Parathyroid adenoma (tissue), 2 donors: Measurements from ENCODE around the gene ANAPC13.

Experiments
- H2AFZ ChIP-seq: fragments of 300-600 bp; sonication (generic); one replicate; pipeline ENCODE4 v1.7.0; 2017; ENCODE audit warnings: antibody characterized with exemption, mild to moderate bottlenecking
- H3K27ac ChIP-seq: fragments of 300-600 bp; sonication (generic); one replicate; pipeline ENCODE4 v1.7.0; 2017
- H3K27me3 ChIP-seq: fragments of 300-600 bp; sonication (generic); one replicate; pipeline ENCODE4 v1.7.0; 2017; ENCODE audit warnings: low read length; ENCODE audit not compliant: control insufficient read depth, insufficient read depth
- H3K36me3 ChIP-seq: fragments of 300-600 bp; sonication (generic); one replicate; pipeline ENCODE4 v1.7.0; 2017; ENCODE audit warnings: low read length; ENCODE audit not compliant: control insufficient read depth, insufficient read depth
- H3K4me1 ChIP-seq: fragments of 300-600 bp; sonication (generic); one replicate; pipeline ENCODE4 v1.7.0; 2017; ENCODE audit warnings: control low read depth
- H3K4me2 ChIP-seq: fragments of 300-600 bp; sonication (generic); one replicate; pipeline ENCODE4 v1.7.0; 2017; ENCODE audit warnings: low read length
- H3K4me3 ChIP-seq: fragments of 300-600 bp; sonication (generic); one replicate; pipeline ENCODE4 v1.7.0; 2017; ENCODE audit warnings: low read depth, low read length
- H3K79me2 ChIP-seq: fragments of 300-600 bp; sonication (generic); one replicate; pipeline ENCODE4 v1.7.0; 2017; ENCODE audit warnings: control low read depth
- H3K9ac ChIP-seq: fragments of 300-600 bp; sonication (generic); one replicate; pipeline ENCODE4 v1.7.0; 2017; ENCODE audit warnings: mild to moderate bottlenecking
- H3K9me3 ChIP-seq: fragments of 300-600 bp; sonication (generic); one replicate; pipeline ENCODE4 v1.7.0; 2017; ENCODE audit warnings: low read length; ENCODE audit not compliant: control insufficient read depth
- TF ChIP-seq, protein P1 (sequence below): fragments of 300-600 bp; sonication (generic); IDR thresholded peaks from one replicate; pipeline ENCODE4 v1.7.0; 2017; ENCODE audit warnings: antibody characterized with exemption, mild to moderate bottlenecking
- donor health status: primary hyperparathyroidism.

ANAPC13 gene

DNA sequence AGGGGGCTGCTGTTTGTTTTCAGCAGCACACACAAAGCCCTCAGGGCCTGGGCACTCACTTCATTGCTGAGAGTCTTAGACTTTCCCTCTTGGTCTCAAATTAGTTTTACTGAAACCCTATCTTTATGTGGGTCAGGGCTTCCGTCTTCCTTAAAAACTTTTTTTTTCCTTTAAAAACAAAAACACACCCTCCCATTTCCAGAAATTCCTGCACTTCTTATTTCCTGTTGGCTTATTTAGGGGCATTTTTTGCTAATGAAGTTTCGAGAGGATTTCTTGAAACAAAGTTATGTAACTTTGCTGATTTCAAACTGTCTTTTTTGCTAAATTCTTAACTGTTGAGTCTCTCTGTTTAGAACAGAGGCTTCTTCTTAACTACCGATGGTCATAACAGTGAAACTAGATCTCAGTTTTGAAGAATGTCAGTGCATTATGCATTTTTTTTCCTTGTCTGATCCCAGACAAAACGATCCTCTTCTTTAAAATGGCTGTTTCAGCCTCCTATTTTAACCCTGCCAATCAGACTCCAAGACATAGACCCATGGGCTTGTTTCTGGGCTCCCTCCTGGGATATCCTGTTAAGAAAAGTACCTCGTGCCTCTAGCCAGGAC lies 23.3 kb downstream of the ANAPC13 start:
- Histone ChIP-seq H3K4me2 (peak overlapping the region; percentile 19), H3K27ac (peak overlapping the region; percentile 1), H3K27me3 (no peaks in the 10 kb centered on the region), H3K4me3 (no peak overlapping the region), H3K9ac (no peak overlapping the region), H2AFZ (peak overlapping the region; percentile 51), H3K36me3 (no peaks in the 10 kb centered on the region), H3K9me3 (no peaks in the 10 kb centered on the region), H3K79me2 (no peaks in the 10 kb centered on the region), H3K4me1 (peaks cover 3% of the 10 kb centered on the region)
- TF ChIP-seq, protein P1, sequence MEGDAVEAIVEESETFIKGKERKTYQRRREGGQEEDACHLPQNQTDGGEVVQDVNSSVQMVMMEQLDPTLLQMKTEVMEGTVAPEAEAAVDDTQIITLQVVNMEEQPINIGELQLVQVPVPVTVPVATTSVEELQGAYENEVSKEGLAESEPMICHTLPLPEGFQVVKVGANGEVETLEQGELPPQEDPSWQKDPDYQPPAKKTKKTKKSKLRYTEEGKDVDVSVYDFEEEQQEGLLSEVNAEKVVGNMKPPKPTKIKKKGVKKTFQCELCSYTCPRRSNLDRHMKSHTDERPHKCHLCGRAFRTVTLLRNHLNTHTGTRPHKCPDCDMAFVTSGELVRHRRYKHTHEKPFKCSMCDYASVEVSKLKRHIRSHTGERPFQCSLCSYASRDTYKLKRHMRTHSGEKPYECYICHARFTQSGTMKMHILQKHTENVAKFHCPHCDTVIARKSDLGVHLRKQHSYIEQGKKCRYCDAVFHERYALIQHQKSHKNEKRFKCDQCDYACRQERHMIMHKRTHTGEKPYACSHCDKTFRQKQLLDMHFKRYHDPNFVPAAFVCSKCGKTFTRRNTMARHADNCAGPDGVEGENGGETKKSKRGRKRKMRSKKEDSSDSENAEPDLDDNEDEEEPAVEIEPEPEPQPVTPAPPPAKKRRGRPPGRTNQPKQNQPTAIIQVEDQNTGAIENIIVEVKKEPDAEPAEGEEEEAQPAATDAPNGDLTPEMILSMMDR = no peak

DNA sequence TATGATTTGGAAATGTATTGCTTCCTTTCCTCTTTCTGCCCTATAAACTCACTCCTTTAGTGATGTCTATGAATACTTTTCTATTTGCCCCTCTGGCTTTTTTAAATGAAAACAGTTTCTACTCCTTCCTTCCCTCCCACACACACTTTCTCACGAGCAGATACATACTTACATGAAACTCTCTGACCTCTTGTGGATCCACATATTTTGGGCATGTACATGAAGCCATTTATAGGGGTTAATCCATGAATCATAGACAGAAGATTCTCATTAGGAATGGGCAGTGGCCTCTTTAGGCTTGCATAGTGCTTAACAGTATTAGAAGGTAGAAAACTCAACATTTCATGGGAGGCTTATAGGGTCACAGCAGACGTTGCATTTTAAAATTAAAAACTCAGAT lies 24.8 kb downstream of the ANAPC13 start:
- Histone ChIP-seq H3K27me3 (no peaks in the 10 kb centered on the region), H3K4me2 (no peak overlapping the region), H3K4me3 (no peak overlapping the region), H3K9ac (no peak overlapping the region), H3K9me3 (no peaks in the 10 kb centered on the region), H3K79me2 (no peaks in the 10 kb centered on the region), H3K36me3 (no peaks in the 10 kb centered on the region), H2AFZ (no peak overlapping the region), H3K4me1 (peaks cover 3% of the 10 kb centered on the region), H3K27ac (no peak overlapping the region)
- TF ChIP-seq, protein P1 = no peak

DNA sequence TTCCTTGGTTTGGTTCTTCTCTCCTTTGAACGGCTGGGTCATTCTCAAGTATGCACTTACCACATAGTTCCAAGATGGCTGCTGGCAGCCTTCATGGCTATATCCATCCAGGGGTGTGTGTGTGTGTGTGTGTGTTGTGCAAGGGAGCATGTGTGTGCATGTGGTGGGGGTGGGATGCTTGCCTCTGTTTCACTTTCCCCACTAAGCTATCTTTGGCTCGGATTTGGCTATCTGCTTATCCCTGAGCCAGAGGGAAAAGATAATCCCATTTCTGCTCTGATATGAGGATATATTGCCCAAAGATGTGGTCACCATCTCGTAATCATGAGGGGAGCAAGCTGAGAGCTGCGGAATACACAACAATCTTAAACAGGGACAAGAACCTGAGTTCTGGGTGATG lies 26.2 kb downstream of the ANAPC13 start:
- Histone ChIP-seq H3K27me3 (no peaks in the 10 kb centered on the region), H3K79me2 (no peaks in the 10 kb centered on the region), H2AFZ (no peak overlapping the region), H3K4me3 (no peak overlapping the region), H3K4me1 (peaks cover 3% of the 10 kb centered on the region), H3K9me3 (no peaks in the 10 kb centered on the region), H3K9ac (no peak overlapping the region), H3K4me2 (no peak overlapping the region), H3K36me3 (no peaks in the 10 kb centered on the region), H3K27ac (no peak overlapping the region)
- TF ChIP-seq, protein P1 = no peak

DNA sequence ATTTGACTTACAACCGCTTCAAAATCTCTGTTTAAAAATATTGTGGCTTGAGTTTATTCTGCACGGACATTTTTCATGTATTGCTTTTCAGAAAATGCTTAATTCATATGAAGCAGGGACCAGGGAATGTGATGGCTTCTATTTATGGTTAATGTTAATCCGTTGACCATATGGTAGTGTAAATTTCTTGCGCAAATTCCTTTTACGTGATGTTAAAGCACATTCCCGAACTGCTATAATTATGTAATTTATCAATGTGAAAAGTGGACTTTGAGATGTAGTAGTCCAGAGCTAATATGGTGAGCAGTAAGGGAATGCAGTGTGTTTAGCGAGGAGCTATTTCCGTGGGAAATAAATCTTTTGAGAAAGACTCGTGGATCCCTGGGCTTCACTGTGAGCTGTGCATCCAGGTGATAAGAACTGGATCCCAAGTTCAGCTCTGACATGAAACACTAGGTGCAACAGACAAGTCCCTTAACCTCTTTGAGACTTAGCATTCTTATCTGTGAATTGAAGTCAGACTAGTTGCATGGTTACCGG lies 27.3 kb downstream of the ANAPC13 start:
- TF ChIP-seq, protein P1 = no peak
- Histone ChIP-seq H3K79me2 (no peaks in the 10 kb centered on the region), H2AFZ (no peak overlapping the region), H3K4me2 (no peak overlapping the region), H3K27me3 (no peaks in the 10 kb centered on the region), H3K36me3 (no peaks in the 10 kb centered on the region), H3K4me3 (no peak overlapping the region), H3K9ac (no peak overlapping the region), H3K27ac (no peak overlapping the region), H3K9me3 (no peaks in the 10 kb centered on the region), H3K4me1 (peaks cover 3% of the 10 kb centered on the region)
